ENCODE measurements around the gene ATG12.

DNA sequence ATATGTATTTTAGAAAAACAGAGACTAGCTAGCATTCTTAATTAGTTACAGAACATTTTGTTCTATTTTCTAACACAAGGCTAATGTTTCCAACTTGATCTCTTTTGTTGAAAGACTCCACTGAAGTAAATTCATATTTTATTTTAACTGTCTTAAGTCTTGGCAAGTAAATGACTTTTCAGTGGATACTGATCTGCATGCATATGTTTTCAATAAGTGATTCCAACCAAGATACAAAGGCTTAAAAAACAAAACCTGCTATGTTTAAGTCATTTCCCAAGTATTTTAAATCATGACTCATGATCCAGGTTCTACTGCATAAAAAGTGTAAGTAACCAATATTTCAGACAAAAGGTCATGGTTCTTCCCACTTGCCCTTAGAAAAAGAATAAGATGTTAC, 30.6 kb downstream of the ATG12 start:
- TF ChIP-seq CTCF (IDR thresholded peaks at IDR 0.05) (no peak), EP300 (IDR thresholded peaks at IDR 0.05) (no peak)
